Caki2 (cell line): ENCODE results near the gene MKRN1. TPM values are rescaled to one million over a fixed set of nuclear protein-coding genes. Genes with fewer than 3 reads are reported as not detected.
"Not testable (repeated sequence)": the region's sequence is repeated elsewhere in the genome, so short reads cannot be mapped to it uniquely, and the experiment has no call there.

Source experiments
- DNase-seq: peaks from one replicate; pipeline ENCODE4 v3.0.0-alpha.2; 2015; ENCODE audit warnings: low read depth
- in situ Hi-C: cut with HindIII; loops from 2 replicates; pipeline ENCODE4 v1.10.0; 2016; ENCODE audit warnings: low sequenced_read_pairs, low pct_unique_long_range_greater_than_20kb, mixed read lengths
- total RNA-seq: library from RNA; depleted of rRNA; stranded (reverse); fragments of >200 nt; shearing (Covaris generic); gene quantifications from 2 replicates; pipeline ENCODE4 v1.2.3, GENCODE V29; 2014; ENCODE audit warnings: low replicate concordance

Gene MKRN1
- total RNA-seq, 1 experiment from 2014 or later: 62.9 TPM

DNA sequence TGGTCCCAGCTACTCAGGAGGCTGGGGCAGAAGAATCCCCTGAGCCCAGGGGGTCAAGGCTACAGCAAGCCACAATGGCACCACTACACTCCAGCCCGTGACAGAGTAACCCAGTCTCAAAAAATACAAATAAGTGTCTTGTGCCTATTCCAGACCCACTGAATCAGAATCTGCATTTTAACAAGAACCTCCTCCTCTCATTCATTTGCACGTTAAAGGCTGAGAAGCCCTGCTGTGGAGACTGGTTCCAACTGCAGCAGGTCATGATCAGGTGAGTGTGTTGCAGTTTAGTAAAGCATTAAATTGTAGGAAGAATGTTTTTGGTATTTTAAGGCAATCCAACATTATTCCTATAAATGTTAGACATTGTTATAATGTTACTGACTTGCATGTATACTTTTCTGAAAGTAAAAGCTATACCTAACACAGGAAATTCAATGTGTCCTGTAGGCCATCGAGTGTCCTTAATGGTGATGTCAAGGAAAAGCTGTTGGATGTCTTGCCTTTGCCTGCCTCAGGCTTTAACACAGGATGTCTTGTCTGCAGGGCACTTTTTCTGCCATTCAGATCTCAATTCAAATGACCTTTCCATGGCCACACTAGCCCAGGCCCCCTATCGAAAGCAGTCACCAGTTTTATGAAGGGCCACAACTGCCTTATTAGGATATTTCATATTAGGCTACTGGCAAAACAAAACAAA, 30.4 kb downstream of the MKRN1 start:
- no peak for DNase-seq
- in situ Hi-C loops: no loop called here

DNA sequence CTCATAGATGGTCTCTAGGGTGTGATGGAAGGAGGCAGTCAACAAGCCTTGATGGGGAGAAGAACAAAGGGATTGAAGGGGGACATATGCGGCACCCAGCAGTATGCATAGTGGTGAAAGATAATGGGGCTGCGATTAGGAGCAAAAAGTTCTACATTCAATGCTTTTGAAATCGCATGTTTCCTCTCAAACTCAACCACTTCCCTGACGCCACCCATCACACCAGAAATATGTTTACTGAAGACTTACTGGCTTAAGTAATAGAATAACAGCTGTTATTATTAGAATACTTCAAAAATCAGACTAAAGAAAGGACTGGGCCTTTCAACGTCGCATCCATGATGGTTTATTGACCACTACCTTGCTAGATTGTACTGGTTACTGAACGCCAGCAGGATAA, 31.5 kb downstream of the MKRN1 start:
- no peak for DNase-seq
- in situ Hi-C loops: no loop called here

DNA sequence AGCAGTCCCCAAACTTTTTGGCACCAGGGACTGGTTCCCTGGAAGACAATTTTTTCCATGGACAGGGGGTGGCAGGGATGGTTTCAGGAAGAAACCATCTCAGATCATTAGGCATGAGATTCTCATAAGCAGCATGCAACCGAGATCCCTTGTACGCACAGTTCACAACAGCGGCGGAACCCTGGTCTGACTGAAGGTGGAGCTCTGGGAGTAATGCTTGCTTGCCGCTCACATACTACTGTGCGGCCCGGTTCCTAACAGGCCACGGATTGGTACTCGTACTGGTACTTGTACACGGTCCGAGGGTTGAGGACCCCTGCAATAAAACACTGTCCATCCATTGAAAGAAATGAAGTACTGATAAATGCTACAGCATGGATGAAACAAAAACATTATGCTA, 32.8 kb downstream of the MKRN1 start:
- DNase-seq: no peak
- in situ Hi-C loops: no loop called here

DNA sequence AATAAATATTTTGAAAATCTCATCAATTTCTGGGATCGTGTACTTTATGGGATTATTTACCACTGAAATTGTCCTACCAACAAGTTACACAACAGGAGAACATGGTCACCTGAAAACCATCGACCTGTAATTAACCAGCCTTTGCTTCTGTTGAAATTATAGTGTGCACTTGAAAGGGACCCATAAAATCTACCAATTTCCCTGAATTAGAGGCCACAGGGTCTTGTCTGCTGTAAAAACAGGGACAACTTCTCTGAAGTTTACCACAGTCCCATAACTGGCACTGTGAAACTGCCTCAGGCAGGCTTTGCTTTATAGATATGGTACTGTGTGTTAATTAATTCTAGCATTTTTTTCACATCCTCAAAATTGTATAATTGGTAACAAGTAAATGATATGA, 37.8 kb downstream of the MKRN1 start:
- no peak for DNase-seq
- in situ Hi-C loops: no loop called here

DNA sequence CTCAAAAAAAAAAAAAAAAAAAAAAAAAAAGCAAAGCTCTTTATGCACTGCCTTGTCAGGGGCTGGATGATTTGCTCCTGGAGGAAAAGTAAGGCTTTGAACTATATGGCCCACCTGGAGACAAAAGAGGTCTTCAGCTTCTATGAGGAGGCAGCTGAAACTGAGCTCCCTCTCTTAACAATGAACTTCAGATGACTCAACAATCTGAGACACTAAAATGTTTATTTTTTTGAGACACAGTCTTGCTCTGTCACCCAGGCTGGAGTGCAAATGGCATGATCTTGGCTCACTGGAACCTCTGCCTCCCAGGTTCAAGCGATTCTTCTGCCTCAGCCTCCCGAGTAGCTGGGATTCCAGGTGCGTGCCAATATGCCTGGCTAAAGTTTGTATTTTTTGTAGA, 38.7 kb downstream of the MKRN1 start:
- DNase-seq: peak; percentile 43
- in situ Hi-C loops: no loop called here

DNA sequence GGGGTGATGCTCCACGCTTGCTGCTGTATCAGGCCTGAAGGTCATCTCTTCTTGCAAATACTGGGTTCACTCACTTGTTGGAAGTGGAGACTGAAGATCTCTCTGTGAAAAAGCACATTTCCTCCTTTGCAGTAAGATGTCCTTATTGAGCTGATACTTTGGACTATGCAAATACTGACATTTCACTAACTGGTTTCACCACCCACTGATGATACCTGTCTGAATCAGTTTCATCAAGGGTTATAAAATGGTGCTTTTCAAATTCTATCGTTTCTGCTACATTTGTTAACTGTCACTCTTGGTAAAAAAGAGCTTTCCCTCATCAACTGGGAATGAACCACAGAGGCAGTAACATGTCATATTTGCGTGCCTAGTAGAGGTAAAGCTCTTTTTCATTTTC, 39.9 kb downstream of the MKRN1 start:
- in situ Hi-C loops: no loop called here

DNA sequence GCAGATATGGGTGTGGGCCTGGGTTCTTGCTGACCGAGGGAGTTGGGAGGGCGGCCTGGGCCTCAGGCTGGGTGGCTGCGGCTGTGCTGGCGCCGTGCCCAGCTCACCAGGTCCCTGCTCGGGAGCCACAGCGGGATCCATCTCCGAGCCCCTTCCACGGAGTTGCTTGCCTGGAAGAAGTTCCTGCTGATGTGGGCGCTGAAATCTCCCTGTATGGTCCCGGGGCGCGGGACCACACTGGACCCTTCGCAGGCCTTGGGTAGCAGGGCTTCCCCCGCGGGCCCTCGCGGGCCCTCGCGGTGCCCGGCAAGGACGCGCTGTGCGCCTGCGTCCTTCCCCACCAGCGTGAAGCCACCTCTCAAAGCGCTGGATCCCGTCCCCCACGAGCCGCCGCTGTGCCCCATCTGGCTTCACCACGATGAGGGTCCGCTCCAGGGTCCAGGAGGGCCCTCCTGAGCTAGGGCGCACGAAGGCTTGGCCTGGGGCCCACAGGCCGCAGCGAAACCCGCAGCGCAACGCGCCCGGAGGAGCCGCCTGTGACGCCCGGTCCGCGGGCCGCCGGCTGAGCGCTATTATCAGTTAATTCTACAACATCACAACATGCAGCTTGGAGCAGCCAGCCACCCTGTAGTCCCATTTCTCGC, 43.9 kb downstream of the MKRN1 start:
- in situ Hi-C loops: no loop called here
- no peak for DNase-seq

More for the DNA sequence above, 39.9 kb downstream of the MKRN1 start:
- no peak for DNase-seq

DNA sequence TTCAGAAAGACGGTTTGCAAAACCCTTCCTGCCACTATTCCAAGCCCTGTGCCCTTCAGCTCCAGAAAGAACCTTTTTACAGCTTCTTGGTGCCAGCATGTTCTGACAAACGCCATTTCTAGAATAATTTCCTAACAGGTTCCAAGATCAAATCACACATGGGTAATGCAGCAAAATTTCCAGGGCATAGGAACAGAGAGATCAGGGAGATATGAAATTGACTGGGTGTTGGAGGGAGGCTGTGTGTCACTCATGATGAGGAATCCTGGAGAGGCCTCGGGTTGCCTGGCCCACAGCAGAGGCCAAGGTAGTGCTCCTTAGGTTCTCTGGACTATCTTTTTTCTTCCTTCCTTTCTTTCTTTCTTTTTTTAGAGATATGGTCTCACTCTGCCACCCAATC, 45.9 kb downstream of the MKRN1 start:
- in situ Hi-C loops: no loop called here
- no peak for DNase-seq

DNA sequence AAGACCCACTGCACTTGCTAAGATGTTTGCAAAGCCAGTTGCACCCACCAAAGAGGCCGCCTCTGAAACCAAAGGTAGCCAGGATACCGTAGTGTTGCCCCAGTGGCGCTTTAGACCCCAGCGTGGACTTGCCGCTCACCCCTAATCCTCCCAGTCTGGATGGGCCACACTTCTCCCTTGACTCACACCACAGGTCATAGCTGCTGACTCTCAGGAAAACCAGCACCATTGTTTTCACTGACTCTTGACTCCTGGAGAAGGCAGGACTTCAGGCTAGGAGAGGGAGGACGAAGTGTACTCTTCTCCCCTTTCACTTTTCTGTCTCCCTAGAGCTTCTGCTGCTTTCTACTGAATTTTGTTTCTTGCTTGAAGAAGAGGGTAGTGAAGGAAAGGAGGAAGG, 53.2 kb downstream of the MKRN1 start:
- in situ Hi-C loops: no loop called here
- DNase-seq: no peak

DNA sequence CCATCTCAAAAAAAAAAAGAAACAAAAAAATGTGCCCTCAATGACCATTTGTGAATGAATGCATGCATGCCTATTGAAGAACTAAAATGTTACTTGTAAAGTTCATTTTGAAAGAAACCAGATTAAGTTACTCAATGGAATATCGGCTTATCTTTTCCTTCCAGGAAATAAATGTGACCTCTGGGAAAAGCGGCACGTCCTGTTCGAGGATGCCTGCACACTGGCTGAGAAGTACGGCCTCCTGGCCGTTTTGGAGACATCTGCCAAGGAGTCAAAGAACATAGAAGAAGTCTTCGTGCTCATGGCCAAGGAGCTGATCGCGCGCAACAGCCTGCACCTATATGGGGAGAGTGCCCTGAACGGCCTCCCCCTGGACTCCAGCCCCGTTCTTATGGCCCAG, 53.6 kb downstream of the MKRN1 start:
- no peak for DNase-seq
- in situ Hi-C loops: no loop called here

DNA sequence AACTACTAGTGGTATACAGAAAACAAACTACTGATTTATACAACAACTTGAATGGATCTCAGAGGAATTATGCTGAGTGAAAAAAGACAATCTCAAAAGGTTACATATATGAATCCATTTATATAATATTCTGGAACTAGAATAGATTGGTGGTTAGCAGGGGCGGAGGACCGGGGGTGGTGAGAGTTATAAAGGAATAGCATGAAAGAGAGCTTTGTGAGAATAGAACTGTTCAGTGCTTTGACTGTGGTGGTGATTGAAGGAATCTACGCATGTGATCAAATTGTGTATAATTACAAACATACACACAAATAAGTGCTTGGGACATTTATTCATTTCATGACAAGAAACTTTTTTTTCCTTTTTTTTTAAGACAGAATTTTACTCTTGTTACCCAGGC, 55.8 kb downstream of the MKRN1 start:
- in situ Hi-C loops: no loop called here
- DNase-seq: no peak

DNA sequence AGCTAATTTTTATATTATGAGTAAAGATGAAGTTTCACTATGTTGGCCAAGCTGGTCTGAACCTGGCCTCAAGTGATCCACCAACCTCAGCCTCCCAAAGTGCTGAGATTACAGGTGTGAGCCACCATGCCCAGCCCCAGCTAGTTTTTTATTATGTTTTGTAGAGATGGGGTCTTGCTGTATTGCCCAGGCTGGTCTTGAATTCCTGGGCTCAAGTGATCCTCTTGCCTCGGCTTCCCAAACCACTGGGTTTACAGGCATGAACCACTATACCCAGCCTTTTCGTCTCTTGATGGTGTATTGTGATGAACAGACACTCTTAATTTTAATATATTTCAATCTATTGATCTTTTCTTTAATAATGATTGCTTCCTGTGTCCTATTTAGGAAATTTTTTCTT, 57.8 kb downstream of the MKRN1 start:
- in situ Hi-C loops: no loop called here
- no peak for DNase-seq

DNA sequence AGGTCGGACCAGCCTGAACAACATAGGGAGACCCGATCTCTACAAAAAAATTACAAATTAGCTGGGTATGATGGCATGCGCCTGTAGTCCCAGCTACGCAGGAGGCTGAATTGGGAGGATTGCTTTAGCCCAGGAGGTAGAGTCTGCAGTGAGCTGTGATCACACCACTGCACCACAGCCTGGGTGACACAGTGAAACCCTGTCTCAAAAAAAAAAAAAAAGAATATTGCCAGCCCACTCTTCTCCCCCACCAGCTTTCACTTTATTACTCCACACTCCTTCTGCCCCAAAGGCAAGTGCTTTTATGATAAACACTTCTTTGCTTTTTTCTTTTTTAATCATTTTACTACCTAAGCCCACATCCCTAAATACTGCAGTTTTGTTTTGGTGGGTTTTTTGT, 60.7 kb downstream of the MKRN1 start:
- DNase-seq: no peak
- in situ Hi-C loops: no loop called here

DNA sequence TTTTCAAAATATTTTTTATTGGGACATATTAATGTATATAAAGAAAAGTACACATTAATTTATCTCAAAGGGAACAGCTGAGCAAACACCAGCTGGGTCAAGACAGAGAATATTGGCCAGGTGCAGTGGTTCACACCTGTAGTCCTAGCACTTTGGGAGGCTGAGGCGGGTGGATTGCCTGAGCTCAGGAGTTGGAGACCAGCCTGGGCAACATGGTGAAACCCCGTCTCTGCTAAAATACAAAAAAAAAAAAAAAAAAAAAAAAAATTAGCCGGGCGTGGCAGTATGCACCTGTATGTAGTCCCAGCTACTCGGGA, 61.2 kb downstream of the MKRN1 start:
- DNase-seq: not testable (repeated sequence)

DNA sequence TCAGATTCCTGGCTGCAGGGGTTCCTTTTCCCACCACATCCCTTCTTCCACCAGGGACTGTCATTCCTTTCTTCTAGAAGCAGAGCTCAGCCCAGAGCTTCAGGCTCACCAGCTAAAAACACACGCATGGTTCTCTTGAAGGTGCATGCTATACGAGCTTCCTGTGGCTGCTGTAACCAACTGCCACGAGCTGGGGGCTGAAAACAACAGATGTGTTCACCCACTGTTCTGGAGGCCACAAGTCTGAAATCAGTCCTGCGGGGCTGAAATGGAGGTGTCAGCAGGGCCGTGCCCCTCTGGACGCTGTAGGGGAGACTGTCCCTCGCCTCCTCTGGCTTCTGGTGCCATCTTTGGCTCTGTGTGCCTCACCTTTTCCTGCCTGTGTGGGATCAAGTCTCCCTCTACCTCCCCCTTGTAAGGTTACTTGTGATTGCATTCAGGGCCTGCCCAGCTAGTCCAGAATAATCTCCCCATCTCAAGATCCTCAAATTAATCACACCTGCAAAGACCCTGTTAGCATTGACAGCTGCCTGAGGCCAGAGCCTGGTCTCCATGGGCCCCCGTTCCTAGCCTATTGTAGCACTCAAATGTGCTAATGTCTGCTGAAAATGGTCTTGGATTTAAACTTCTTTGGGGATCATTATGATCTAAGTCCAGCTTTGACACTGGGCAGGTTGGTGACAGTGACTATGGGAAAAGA, 61.7 kb downstream of the MKRN1 start:
- DNase-seq: no peak
- in situ Hi-C loops: no loop called here

More for the DNA sequence above, 61.2 kb downstream of the MKRN1 start:
- in situ Hi-C loops: not testable (repeated sequence)

DNA sequence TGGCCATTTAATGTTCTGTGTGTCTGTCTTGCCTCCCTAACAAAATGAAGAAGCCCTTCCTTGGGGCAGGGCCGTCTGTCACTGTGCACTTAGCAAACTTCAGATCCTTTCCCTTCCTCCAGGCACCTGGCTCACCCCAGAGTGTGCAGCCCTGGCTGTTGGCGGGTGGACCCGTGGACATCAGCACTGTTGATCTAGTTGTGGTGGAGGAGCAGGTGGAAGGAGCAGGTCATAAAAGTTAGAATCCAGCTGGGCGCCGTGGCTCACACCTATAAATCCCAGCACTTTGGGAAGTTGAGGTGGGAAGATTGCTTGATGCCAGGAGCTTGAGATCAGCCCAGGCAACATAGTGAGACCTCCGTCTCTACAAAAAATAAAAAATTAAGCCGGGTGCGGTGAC, 62.7 kb downstream of the MKRN1 start:
- in situ Hi-C loops: no loop called here
- DNase-seq: no peak

DNA sequence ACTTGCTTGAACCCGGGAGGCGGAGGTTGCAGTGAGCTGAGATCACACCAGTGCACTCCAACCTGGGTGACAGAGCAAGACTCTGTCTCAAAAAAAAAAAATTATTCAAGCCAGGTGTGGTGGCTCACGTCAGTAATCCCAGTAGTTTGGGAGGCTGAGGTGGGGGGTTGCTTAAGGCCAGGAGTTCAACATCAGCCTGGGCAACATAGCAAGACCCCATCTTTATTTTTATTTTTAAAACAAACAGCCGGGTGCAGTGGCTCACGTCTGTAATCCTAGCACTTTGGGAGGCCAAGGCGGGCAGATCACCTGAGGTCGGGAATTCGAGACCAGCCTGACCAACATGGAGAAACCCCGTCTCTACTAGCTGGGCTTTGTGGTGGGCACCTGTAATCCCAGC, 63.5 kb downstream of the MKRN1 start:
- DNase-seq, in situ Hi-C loops: not testable (repeated sequence)

DNA sequence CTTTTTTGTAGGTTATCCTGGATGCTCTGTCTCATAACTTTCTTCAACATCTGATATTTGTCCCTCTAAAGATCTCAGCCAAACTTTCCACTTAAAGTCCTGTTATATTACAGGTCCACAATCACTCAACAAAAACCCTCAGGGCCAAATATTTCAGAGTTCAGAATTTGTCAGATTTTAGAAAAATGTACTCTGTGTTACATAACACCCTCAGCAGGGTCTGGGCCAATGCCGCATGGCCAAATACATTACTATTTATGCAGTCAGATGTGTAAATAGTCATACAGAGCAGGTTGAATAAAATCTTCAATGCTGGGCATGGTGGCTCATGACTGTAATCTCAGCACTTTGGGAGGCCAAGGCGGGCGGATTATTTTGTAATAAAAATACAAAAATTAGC, 63.9 kb downstream of the MKRN1 start:
- in situ Hi-C loops: no loop called here

DNA sequence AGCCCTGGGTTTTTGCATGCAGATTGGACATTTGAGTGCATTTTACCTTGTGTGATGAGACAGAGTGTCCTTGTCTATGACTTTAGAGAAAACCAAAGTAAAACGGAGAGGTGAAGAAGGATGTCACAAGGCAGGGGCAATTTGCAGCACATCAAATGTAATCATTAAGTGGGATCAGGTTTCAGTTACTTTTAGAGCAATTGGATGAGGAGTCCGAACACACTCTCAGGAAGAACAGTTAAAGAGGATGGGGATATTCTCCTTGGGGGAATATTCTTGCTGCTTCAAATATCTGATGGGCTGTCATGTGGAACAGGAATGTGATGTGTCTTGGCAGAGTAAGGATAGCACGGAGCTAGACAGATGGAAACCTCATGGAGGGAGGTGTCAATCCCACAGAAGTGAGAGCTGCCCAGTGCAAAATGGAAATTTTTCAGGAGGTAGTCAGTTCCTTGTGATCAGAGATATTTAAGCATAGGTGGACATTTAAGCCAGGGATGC, 74.7 kb downstream of the MKRN1 start:
- DNase-seq: peak; percentile 90
- in situ Hi-C loops: no loop called here

More for the DNA sequence above, 63.9 kb downstream of the MKRN1 start:
- DNase-seq: no peak
